HepG2 (cell line): ENCODE results near the gene NAT14. TPM values are rescaled to one million over a fixed set of nuclear protein-coding genes. Genes with fewer than 3 reads are reported as not detected.

Experiments used
- ELF1 ChIP-seq: sonication (generic); formaldehyde crosslinking; IDR thresholded peaks from 2 replicates; pipeline ENCODE4 v1.4.0; 2020; ENCODE audit warnings: missing genetic modification reagents
- JDP2 ChIP-seq: sonication (generic); formaldehyde crosslinking; IDR thresholded peaks from 2 replicates; pipeline ENCODE4 v1.8.1; 2022; ENCODE audit warnings: missing genetic modification reagents, borderline replicate concordance
- JUND ChIP-seq: sonication (generic); formaldehyde crosslinking; IDR thresholded peaks from 2 replicates; pipeline ENCODE4 v1.8.0; 2022; ENCODE audit warnings: mild to moderate bottlenecking, missing genetic modification reagents
- ZBTB10 ChIP-seq: sonication (generic); formaldehyde crosslinking; IDR thresholded peaks from 2 replicates; pipeline ENCODE4 v1.4.0; 2020; ENCODE audit warnings: missing genetic modification reagents, borderline replicate concordance
- ZFP36L1 ChIP-seq: sonication (generic); formaldehyde crosslinking; IDR thresholded peaks from 2 replicates; pipeline ENCODE4 v1.8.0; 2022; ENCODE audit warnings: mild to moderate bottlenecking, missing genetic modification reagents, moderate library complexity
- ZHX2 ChIP-seq, 2 experiments: sonication (generic) in 1 of 2; formaldehyde crosslinking in 1 of 2; IDR thresholded peaks; 2 replicates each; pipeline versions ENCODE4 v1.6.1 to v1.9.0; 2014 to 2022; ENCODE audit warnings: antibody characterized with exemption in 1 of 2, borderline replicate concordance in 1 of 2, inconsistent platforms in 1 of 2, low read depth in 1 of 2, missing genetic modification reagents in 1 of 2
- ZNF354B ChIP-seq: sonication (generic); formaldehyde crosslinking; IDR thresholded peaks from 2 replicates; pipeline ENCODE4 v1.8.0; 2022; ENCODE audit warnings: mild to moderate bottlenecking, missing genetic modification reagents
- ZNF503 ChIP-seq: sonication (generic); formaldehyde crosslinking; IDR thresholded peaks from 2 replicates; pipeline ENCODE4 v1.4.0; 2020; ENCODE audit warnings: missing genetic modification reagents
- ZNF777 ChIP-seq: sonication (generic); formaldehyde crosslinking; IDR thresholded peaks from 2 replicates; pipeline ENCODE4 v1.4.0; 2020; ENCODE audit warnings: missing genetic modification reagents
- polyA plus RNA-seq, 8 experiments: library from polyadenylated mRNA; depleted of rRNA in 3 of 8; stranded (reverse) in 7 of 8; unstranded in 1 of 8; fragments of >200 nt; fragmentation: Illumina TruSeq in 4 of 8; extraction: Trizol in 4 of 8; gene quantifications; 2 replicates each; pipeline versions ENCODE4 v1.2.1 to v1.2.3, GENCODE V29; 2011 to 2016; ENCODE audit warnings: low read depth in 4 of 8, missing spikeins in 1 of 8, mixed read lengths in 1 of 8; ENCODE audit not compliant: insufficient read depth in 1 of 8
- total RNA-seq, 5 experiments: library from RNA; depleted of rRNA; stranded (reverse); fragments of >200 nt; fragmentation: Illumina TruSeq; extraction: Trizol; gene quantifications; 2 replicates each; pipeline ENCODE4 v1.2.3, GENCODE V29; 2016; ENCODE audit warnings: low read depth in 1 of 5
- TF ChIP-seq, protein P1 (sequence below): sonication (generic); formaldehyde crosslinking; IDR thresholded peaks from 2 replicates; pipeline ENCODE4 v1.5.0; 2020; ENCODE audit warnings: missing genetic modification reagents, mild to moderate bottlenecking, borderline replicate concordance
- TF ChIP-seq, protein P2 (sequence below): sonication (generic); formaldehyde crosslinking; IDR thresholded peaks from 2 replicates; pipeline ENCODE4 v1.4.0; 2020; ENCODE audit warnings: missing genetic modification reagents

Gene NAT14
- total and polyA plus RNA-seq, 2 of the 13 experiments (the other 11 are each of a cell fraction or from before 2014, with no cell fraction given) = 20.7 to 22.3 TPM

DNA sequence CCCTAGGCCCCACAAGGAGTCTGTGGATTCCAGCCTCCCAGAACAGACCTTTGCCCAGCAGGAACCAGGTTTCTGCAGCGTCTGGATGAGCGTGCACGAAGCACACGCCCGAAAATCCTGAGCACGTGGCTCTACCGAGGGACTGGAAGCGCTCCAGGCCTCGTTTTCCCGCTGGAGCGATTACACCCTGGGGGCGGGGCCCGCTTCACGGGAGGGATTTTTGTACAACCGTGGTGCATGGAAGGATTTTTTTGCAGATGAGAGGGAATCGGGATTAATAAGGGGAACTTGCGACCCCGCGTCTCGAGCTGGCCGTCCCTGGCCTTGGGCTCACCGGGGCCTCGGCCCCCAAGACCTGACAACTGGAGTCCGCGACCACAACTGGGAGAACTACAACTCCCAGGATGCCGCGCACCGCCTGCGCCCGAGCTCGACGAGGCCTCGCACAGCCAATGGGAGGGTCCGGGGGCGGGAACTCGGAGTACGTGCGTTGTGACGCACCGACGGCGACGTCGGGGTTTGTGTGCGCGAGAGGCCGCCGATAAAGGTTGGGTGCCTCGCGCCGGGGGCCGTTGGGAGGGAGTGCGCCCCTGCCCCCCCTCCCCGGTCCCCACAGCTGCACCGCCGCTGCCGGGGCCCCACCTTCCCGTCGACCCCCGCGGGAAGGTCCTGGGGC lies 8.8 kb upstream of the NAT14 start, which contains the start of gene ZNF628 (continued):
- TF ChIP-seq, protein P1, sequence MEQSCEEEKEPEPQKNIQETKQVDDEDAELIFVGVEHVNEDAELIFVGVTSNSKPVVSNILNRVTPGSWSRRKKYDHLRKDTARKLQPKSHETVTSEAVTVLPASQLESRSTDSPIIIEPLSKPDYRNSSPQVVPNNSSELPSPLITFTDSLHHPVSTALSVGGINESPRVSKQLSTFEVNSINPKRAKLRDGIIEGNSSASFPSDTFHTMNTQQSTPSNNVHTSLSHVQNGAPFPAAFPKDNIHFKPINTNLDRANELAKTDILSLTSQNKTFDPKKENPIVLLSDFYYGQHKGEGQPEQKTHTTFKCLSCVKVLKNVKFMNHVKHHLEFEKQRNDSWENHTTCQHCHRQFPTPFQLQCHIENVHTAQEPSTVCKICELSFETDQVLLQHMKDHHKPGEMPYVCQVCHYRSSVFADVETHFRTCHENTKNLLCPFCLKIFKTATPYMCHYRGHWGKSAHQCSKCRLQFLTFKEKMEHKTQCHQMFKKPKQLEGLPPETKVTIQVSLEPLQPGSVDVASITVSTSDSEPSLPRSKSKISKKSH = peak; percentile 76; the same call in 1 of the 2 replicates
- TF ChIP-seq, protein P2, sequence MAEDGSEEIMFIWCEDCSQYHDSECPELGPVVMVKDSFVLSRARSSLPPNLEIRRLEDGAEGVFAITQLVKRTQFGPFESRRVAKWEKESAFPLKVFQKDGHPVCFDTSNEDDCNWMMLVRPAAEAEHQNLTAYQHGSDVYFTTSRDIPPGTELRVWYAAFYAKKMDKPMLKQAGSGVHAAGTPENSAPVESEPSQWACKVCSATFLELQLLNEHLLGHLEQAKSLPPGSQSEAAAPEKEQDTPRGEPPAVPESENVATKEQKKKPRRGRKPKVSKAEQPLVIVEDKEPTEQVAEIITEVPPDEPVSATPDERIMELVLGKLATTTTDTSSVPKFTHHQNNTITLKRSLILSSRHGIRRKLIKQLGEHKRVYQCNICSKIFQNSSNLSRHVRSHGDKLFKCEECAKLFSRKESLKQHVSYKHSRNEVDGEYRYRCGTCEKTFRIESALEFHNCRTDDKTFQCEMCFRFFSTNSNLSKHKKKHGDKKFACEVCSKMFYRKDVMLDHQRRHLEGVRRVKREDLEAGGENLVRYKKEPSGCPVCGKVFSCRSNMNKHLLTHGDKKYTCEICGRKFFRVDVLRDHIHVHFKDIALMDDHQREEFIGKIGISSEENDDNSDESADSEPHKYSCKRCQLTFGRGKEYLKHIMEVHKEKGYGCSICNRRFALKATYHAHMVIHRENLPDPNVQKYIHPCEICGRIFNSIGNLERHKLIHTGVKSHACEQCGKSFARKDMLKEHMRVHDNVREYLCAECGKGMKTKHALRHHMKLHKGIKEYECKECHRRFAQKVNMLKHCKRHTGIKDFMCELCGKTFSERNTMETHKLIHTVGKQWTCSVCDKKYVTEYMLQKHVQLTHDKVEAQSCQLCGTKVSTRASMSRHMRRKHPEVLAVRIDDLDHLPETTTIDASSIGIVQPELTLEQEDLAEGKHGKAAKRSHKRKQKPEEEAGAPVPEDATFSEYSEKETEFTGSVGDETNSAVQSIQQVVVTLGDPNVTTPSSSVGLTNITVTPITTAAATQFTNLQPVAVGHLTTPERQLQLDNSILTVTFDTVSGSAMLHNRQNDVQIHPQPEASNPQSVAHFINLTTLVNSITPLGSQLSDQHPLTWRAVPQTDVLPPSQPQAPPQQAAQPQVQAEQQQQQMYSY (CRISPR knock-in tag) = peak; percentile 82
- TF ChIP-seq ZNF777 (CRISPR knock-in tag) (peak; percentile 29; the same call in 1 of the 2 replicates), ZBTB10 (CRISPR knock-in tag) (peak; percentile 78), ELF1 (CRISPR knock-in tag) (peak; percentile 77), JDP2 (no peak; the same call in 1 of the 2 replicates), ZNF503 (CRISPR knock-in tag) (peak; percentile 55; the same call in 1 of the 2 replicates), JUND (CRISPR knock-in tag) (no peak), ZHX2 (IDR thresholded peaks at IDR 0.05; ENCODE audit: low read depth) (peak; percentile 88), ZHX2 (CRISPR knock-in tag; IDR thresholded peaks at IDR 0.05; ENCODE audit: borderline replicate concordance) (no peak), ZNF354B (peak; percentile 48; the same call in 1 of the 2 replicates), ZFP36L1 (CRISPR knock-in tag) (no peak)
